Activated CD4-positive, alpha-beta T cell treated with anti-CD3 and anti-CD28 coated beads, Interleukin-2, amount 50 U/mL, for 48 hours (primary cell): ENCODE measurements around the gene NDE1.
"Not testable (repeated sequence)": the region's sequence is repeated elsewhere in the genome, so short reads cannot be mapped to it uniquely, and the experiment has no call there.

Source experiments
- DNase-seq, 2 experiments: peaks; one replicate each; pipeline ENCODE4 v3.0.0-alpha.2; 2020

The NDE1 gene

GRCh38 chr16:15701975-15702970, 52.2 kb downstream of the NDE1 start:
- DNase-seq: no peak

GRCh38 chr16:15703029-15703736, 53.1 kb downstream of the NDE1 start:
- no peak for DNase-seq

GRCh38 chr16:15704545-15704987, 54.5 kb downstream of the NDE1 start:
- DNase-seq: peak; percentile 84 to 88

GRCh38 chr16:15705064-15705565, 55.1 kb downstream of the NDE1 start:
- no peak for DNase-seq

GRCh38 chr16:15707332-15707731, 57.3 kb downstream of the NDE1 start:
- no peak for DNase-seq

- DNase-seq: no peak
Observed at GRCh38 chr16:15708096-15708495, 58.1 kb downstream of the NDE1 start.

GRCh38 chr16:15708997-15709396, 59.0 kb downstream of the NDE1 start:
- no peak for DNase-seq

GRCh38 chr16:15714393-15715172, 64.5 kb downstream of the NDE1 start:
- DNase-seq: no peak

- DNase-seq: no peak
Observed at GRCh38 chr16:15715221-15715620, 65.2 kb downstream of the NDE1 start.

- DNase-seq: no peak
Observed at GRCh38 chr16:15716694-15717447, 66.8 kb downstream of the NDE1 start.

GRCh38 chr16:15721018-15721417, 71.0 kb downstream of the NDE1 start:
- no peak for DNase-seq

GRCh38 chr16:15723808-15724207, 73.8 kb downstream of the NDE1 start:
- no peak for DNase-seq

GRCh38 chr16:15725641-15726240, 75.7 kb downstream of the NDE1 start:
- DNase-seq: no peak

- no peak for DNase-seq
Observed at GRCh38 chr16:15726715-15727114, 76.7 kb downstream of the NDE1 start.

- not testable (repeated sequence) for DNase-seq
Observed at GRCh38 chr16:15727697-15728096, 77.7 kb downstream of the NDE1 start.

- DNase-seq: no peak
Observed at GRCh38 chr16:15729152-15729551, 79.1 kb downstream of the NDE1 start.

GRCh38 chr16:15732416-15732815, 82.4 kb downstream of the NDE1 start:
- no peak for DNase-seq

GRCh38 chr16:15735610-15736009, 85.6 kb downstream of the NDE1 start:
- no peak for DNase-seq

- no peak for DNase-seq
Observed at GRCh38 chr16:15736529-15736928, 86.5 kb downstream of the NDE1 start.

GRCh38 chr16:15737140-15737644, 87.1 kb downstream of the NDE1 start:
- DNase-seq: no peak

- DNase-seq: no peak
Observed at GRCh38 chr16:15739464-15739863, 89.4 kb downstream of the NDE1 start.
